Adipocyte (in vitro differentiated cells): ENCODE results near the gene IFNLR1.

Experiments
- DNase-seq: peaks from one replicate; pipeline ENCODE4 v3.0.0-alpha.2; 2015; ENCODE audit warnings: low read depth
- H3K27me3 ChIP-seq: replicated peaks from 2 replicates; pipeline ENCODE4 v1.7.0; 2013; ENCODE audit warnings: mild to moderate bottlenecking, low read length, moderate library complexity; ENCODE audit not compliant: control insufficient read depth, insufficient read depth
- H3K36me3 ChIP-seq: 2 replicates; pipeline ENCODE4 v1.7.0; 2013; ENCODE audit warnings: low read length, mild to moderate bottlenecking, moderate library complexity; ENCODE audit not compliant: control insufficient read depth, insufficient read depth, severe bottlenecking
- H3K4me1 ChIP-seq: 2 replicates; pipeline ENCODE4 v1.7.0; 2013; ENCODE audit warnings: mild to moderate bottlenecking, low read length, moderate library complexity; ENCODE audit not compliant: control insufficient read depth, insufficient read depth
- H3K4me3 ChIP-seq: 2 replicates; pipeline ENCODE4 v1.7.0; 2013; ENCODE audit warnings: mild to moderate bottlenecking, low read length, moderate library complexity
- H3K9ac ChIP-seq: 2 replicates; pipeline ENCODE4 v1.7.0; 2013; ENCODE audit warnings: mild to moderate bottlenecking, low read length, moderate library complexity
- H3K9me3 ChIP-seq: 2 replicates; pipeline ENCODE4 v1.7.0; 2013; ENCODE audit warnings: mild to moderate bottlenecking, low read length, moderate library complexity; ENCODE audit not compliant: control insufficient read depth

The IFNLR1 gene

DNA sequence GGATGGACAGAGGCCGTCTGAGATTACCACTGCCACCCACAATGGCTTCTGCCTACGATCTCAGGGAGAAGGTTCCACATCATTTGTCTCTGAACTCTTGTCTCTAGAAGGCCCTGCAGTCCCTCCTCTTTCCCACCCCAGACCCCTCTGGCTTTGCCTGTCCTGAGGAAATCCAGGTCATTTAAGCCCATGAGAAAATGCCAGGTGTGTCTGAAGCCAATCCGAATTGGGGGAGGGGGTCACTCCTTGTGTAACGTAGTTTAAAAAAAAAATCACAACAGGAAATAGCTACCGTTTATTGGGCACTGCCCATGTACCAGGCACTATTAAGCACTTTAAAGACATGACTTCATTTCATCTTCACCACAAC lies 67.6 kb downstream of the IFNLR1 start:
- DNase-seq, result no peak
- H3K4me3 ChIP-seq, result peak overlapping the region; percentile 61
- H3K4me1 ChIP-seq, result peaks cover 39% of the 10 kb centered on the region
- H3K9ac ChIP-seq, result peak overlapping the region; percentile 66
- H3K27me3 ChIP-seq, result peaks cover 4% of the 10 kb centered on the region
- no peaks in the 10 kb centered on the region for H3K36me3 ChIP-seq
- no peaks in the 10 kb centered on the region for H3K9me3 ChIP-seq

DNA sequence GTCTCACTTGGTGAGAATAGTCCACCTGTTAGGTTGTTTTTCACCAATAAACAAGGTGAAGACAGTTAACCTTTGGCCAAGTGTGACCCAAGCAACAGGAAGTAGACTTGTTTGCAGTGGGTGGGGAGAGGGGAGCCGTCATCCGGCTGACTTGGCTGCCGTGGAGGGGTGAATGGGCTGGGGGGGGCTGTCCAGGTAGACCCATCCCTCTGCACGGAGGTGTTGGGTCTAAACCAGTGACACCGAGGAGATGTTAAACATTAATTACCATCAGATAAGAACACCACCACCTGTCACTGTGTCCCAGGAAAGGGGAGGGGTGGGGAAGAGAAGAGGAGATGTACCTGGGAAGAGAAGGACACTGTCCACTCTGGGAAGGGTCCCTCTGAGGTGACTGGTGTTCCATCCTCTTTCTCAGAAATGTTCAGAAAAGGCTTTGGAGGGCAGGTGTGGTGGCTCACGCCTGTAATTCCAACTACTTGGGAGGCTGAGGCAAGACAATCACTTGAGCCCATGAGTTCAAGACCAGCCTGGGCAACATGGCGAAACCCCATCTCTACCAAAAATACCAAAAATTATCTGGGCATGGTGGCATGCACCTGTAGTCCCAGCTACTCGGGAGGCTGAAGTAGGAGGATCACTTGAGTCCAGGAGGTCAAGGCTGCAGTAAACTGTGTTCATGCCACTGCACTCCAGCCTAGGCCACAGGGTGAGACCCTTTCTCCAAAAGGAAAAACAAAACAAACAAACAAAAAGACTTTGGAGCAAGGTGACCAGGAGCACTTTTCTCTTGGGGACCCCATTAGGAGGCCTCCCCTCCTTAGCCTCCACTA lies 68.5 kb downstream of the IFNLR1 start:
- Histone ChIP-seq H3K4me1 (peaks cover 39% of the 10 kb centered on the region), H3K27me3 (peaks cover 4% of the 10 kb centered on the region), H3K36me3 (no peaks in the 10 kb centered on the region), H3K9ac (no peak overlapping the region), H3K4me3 (no peak overlapping the region), H3K9me3 (no peaks in the 10 kb centered on the region)
- no peak for DNase-seq

DNA sequence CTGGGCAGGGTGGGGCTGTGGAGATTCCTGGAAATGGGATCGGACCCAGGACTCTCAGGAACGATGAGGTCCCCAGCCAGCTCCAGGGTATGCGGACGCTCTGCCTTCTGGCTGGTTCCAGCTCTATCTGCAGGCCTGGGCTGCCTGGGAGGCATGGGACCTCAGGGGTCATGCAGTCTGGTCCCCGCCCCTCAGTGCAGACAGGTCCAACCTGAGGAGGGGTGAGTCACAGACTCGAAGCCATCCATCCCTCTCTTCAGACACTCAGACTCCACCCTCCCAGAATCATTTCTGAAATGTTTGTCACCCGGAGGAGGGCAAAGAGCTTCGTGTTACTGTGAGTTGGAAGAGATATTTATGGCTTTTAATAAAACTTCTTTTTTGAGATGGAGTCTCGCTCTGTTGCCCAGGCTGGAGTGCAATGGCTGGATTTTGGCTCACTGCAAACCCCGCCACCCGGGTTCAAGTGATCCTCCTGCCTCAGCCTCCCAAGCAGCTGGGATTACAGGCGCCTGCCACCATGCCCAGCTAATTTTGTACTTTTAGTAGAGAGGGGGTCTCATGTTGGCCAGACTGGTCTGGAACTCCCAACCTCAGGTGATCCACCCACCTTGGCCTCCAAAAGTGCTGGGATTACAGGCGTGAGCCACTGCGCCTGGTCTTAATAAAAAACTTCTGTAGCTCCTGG lies 69.2 kb downstream of the IFNLR1 start:
- DNase-seq, result peak; percentile 54

DNA sequence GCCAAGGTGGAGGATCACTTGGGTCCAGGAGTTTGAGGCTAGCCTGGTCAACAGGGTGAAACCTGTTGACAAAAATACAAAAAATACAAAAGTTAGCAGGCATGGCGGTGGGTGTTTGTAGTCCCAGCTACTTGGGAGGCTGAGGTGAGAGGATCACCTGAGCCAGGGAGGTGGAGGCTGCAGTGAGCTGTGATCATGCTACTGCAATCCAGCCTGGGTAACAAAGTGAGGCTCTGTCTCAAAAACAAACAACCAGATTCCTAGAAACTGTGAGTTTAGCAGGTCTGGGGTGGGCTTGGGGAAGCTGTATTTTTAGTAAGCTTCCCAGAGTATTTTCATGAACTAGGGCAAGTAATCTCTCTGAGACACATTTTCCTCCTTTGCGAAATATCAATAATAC lies 70.0 kb downstream of the IFNLR1 start:
- DNase-seq, result no peak
- H3K9ac ChIP-seq, result no peak overlapping the region
- H3K4me3 ChIP-seq, result no peak overlapping the region
- peaks cover 4% of the 10 kb centered on the region for H3K27me3 ChIP-seq
- H3K9me3 ChIP-seq, result no peaks in the 10 kb centered on the region
- peaks cover 46% of the 10 kb centered on the region for H3K4me1 ChIP-seq
- no peaks in the 10 kb centered on the region for H3K36me3 ChIP-seq

More for the DNA sequence above, 69.2 kb downstream of the IFNLR1 start:
- H3K4me1 ChIP-seq, result peaks cover 39% of the 10 kb centered on the region
- H3K9me3 ChIP-seq, result no peaks in the 10 kb centered on the region
- no peak overlapping the region for H3K4me3 ChIP-seq
- peaks cover 4% of the 10 kb centered on the region for H3K27me3 ChIP-seq
- H3K9ac ChIP-seq, result no peak overlapping the region
- no peaks in the 10 kb centered on the region for H3K36me3 ChIP-seq

DNA sequence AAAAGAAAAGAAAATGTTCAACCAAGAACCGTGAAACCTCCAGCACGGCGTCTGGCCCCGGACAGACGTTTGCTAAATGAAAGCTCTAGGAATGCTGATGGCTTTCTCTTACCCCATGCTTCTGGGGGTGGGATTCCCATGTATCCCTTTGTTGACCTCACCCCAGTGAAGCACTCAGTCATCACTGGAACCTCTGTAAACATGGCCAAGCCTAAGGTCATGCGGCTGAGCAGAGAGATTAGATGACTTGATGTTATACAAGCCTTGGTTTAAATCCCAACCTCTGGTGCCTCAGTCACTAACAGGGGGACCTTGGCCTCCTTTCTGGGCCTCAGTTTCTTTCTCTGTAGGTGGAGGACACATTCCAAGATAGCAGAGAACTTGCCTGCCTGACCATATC lies 72.3 kb downstream of the IFNLR1 start:
- no peak overlapping the region for H3K4me3 ChIP-seq
- no peak overlapping the region for H3K9ac ChIP-seq
- H3K9me3 ChIP-seq, result no peaks in the 10 kb centered on the region
- H3K4me1 ChIP-seq, result peaks cover 49% of the 10 kb centered on the region
- H3K27me3 ChIP-seq, result peaks cover 4% of the 10 kb centered on the region
- DNase-seq, result no peak
- H3K36me3 ChIP-seq, result no peaks in the 10 kb centered on the region

DNA sequence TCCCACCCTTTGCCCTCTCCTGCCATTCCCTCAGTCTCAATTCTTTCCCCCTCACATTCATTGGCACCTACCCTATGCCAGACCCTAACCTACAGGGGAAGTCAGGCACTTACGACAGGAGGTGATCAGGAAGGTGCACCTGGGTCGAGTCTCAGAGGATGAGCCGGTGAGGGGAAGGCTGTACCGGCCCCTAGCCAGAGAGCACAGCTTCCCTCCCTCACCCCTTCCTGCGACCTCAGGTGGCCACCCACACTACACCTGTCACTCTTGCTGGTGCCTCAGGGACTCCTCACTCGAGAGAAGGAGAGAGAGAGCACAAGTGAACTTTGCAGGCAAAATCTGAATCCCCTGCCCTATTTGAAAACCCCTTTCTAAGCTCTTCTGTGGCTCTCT lies 73.5 kb downstream of the IFNLR1 start:
- no peak overlapping the region for H3K9ac ChIP-seq
- no peaks in the 10 kb centered on the region for H3K36me3 ChIP-seq
- peaks cover 47% of the 10 kb centered on the region for H3K4me1 ChIP-seq
- DNase-seq, result no peak
- H3K9me3 ChIP-seq, result no peaks in the 10 kb centered on the region
- H3K4me3 ChIP-seq, result no peak overlapping the region
- H3K27me3 ChIP-seq, result peaks cover 4% of the 10 kb centered on the region

DNA sequence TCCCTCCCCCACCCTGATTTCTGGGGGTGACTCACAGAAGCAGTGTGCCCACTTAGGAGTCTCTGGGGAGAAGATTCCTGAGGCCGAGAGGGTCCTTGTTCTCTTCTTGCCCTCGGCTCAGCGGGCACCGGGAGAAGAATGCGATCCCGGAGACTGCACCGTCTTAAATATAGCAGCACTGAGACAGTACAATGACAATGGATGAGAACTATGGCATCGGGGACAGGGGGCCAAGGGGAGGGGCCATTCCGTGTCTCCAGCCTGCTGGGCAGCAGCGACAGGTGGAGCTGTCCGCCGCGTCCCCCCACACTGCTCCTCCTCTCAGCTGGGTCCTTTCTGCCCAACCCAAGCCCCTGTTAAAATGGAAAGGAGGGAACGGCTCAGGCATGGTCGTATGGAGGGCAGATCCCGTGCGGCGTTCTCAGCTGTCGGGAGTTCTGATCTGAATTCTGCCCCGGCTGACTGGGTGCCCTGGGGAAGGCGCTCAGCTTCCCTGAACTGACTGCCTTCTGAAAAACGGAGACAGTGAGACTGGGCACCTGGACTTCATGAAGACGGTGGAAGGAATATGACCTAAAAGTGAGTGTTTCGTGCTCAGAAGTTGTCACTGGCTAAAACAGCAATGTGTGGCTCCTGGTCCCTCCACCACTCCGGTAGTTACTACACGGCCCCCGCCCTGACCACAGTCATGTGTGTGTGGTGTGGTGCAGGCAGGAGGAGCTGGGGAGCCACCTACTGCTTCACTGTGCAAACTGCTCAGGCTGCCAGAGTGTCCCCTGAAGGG lies 74.9 kb downstream of the IFNLR1 start, which contains the start of gene MYOM3:
Gene MYOM3 (minus strand): TSS at position 140 of the 784 bp plus-strand sequence. CDS start 3,499 bp downstream, outside the sequence.
- Histone ChIP-seq H3K9ac (peak within 1 kb of the TSS; percentile 65), H3K36me3 (no peaks in the 10 kb centered on the region), H3K4me1 (peaks cover 49% of the 10 kb centered on the region), H3K4me3 (peak within 1 kb of the TSS; percentile 22), H3K9me3 (no peaks in the 10 kb centered on the region), H3K27me3 (peaks cover 4% of the 10 kb centered on the region)
- peak; percentile 66 for DNase-seq

DNA sequence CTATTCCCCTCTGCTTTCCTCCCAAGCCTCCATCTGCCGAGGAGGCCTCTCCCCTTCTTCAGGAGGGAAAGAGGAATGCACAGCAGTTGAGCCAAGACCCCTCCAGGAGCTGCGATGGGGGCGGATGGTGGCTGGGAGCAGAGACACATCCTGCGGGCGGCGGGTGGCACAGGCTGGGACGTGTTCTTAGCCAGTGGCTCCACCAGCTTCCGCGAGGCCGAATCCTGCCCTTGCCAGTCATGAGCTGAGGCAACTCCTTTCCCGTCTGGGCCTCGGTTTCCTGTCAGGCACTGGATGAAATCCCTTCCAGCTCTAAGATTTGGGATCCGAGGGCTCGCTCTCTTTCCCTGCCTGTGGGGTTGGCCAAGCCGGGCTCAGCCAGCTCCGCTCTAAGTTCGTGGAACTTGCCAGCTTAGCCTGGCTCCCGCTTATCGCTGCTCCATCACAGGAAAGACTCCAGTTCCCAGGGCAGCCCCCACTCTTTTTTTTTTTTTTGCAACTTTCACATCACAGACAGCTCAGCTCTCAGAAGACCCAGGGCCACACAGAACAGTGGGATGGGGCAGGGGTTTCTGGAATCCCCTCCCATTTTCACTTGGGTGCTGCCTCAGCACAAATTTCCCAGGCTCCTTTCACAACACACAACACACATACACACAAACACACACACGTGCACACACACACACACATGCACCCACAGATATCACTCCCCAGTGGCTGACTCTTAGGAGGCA lies 75.7 kb downstream of the IFNLR1 start:
- DNase-seq, result no peak
- peaks cover 47% of the 10 kb centered on the region for H3K4me1 ChIP-seq
- H3K27me3 ChIP-seq, result peaks cover 4% of the 10 kb centered on the region
- H3K36me3 ChIP-seq, result no peaks in the 10 kb centered on the region
- no peak overlapping the region for H3K4me3 ChIP-seq
- peak overlapping the region; percentile 65 for H3K9ac ChIP-seq
- no peaks in the 10 kb centered on the region for H3K9me3 ChIP-seq

DNA sequence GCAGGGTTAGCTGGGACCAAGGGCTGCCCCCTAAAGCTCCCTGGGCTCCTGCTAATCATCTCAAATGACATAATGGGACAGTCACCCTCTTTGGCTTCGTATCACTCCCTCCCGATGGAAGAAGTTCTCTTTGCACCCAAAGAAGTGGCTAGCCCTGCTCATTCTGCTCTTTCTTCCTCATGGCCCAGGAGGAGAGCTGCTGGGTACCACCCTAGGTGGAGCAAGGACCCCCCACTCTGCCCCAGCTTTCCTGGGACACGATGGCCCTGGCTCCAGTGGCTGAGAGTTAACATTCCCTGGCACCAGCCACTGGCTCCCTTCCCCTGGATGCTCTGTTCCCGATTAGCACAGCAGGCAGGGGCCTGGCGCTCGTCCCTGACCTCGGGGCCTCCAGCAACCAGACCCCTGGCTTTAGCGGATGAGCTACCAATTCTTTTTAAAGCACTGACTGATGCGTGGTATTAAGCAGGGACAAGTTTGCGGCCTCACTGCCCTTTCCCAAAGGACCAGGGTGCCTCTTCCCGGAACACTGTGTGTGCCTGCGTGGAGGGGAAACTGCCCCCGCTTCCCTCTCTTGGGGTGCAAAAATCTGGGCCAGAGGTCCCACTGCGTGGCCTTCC lies 76.3 kb downstream of the IFNLR1 start:
- Histone ChIP-seq H3K4me3 (no peak overlapping the region), H3K36me3 (no peaks in the 10 kb centered on the region), H3K4me1 (peaks cover 47% of the 10 kb centered on the region), H3K9ac (peak overlapping the region; percentile 65), H3K9me3 (no peaks in the 10 kb centered on the region), H3K27me3 (peaks cover 4% of the 10 kb centered on the region)
- no peak for DNase-seq

DNA sequence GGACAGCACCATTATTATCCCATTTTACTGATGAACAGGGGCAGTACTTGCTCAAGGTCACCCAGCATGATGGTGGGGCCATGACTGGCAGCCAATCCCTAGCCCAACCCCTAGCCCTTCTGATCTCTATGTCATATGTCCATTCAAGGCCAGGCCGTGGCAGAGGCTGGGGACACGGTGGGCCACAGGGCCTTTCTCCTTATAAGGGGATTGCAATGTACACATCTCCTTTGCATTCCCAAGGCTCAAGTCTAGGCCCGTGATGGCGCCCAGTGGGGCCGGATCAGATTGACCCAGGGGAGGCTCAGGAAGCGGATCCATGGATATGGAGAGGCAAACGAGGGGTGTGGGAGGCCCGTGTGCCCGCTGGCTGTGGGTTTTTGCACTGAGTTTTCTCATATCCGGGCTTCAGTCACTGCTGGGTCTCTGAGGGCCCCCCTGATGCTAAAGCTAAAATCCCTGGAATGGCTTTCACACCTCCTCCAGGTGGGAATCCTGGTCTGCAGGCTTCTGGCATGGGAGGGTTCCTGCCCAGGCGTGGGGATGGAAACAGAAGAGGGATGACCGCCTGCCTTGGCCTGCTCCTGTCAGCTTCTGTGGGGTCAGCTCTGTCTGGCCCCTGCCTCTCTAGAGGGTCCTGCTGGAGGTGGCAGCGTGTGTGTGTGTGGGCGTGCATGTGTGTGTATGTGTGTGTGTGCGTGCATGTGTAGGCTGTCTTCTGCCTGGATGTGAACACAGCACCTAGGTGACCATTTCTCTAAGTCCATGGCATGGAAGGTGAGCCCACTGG lies 77.2 kb downstream of the IFNLR1 start:
- DNase-seq, result no peak
- H3K9ac ChIP-seq, result no peak overlapping the region
- no peak overlapping the region for H3K4me3 ChIP-seq
- no peaks in the 10 kb centered on the region for H3K9me3 ChIP-seq
- H3K36me3 ChIP-seq, result no peaks in the 10 kb centered on the region
- peaks cover 47% of the 10 kb centered on the region for H3K4me1 ChIP-seq
- H3K27me3 ChIP-seq, result peaks cover 4% of the 10 kb centered on the region
